ENCODE measurements around the gene HMGN3. TPM values are rescaled to one million over a fixed set of nuclear protein-coding genes. Genes with fewer than 3 reads are reported as not detected.

Gene HMGN3
- total and polyA plus RNA-seq, 2 of the 13 experiments (the other 11 are each of a cell fraction or from before 2014, with no cell fraction given) = 67.9 to 145 TPM

GRCh38 chr6:79157961-79158644 is 76.4 kb downstream of the HMGN3 start (continued):
- TF ChIP-seq, protein P1, sequence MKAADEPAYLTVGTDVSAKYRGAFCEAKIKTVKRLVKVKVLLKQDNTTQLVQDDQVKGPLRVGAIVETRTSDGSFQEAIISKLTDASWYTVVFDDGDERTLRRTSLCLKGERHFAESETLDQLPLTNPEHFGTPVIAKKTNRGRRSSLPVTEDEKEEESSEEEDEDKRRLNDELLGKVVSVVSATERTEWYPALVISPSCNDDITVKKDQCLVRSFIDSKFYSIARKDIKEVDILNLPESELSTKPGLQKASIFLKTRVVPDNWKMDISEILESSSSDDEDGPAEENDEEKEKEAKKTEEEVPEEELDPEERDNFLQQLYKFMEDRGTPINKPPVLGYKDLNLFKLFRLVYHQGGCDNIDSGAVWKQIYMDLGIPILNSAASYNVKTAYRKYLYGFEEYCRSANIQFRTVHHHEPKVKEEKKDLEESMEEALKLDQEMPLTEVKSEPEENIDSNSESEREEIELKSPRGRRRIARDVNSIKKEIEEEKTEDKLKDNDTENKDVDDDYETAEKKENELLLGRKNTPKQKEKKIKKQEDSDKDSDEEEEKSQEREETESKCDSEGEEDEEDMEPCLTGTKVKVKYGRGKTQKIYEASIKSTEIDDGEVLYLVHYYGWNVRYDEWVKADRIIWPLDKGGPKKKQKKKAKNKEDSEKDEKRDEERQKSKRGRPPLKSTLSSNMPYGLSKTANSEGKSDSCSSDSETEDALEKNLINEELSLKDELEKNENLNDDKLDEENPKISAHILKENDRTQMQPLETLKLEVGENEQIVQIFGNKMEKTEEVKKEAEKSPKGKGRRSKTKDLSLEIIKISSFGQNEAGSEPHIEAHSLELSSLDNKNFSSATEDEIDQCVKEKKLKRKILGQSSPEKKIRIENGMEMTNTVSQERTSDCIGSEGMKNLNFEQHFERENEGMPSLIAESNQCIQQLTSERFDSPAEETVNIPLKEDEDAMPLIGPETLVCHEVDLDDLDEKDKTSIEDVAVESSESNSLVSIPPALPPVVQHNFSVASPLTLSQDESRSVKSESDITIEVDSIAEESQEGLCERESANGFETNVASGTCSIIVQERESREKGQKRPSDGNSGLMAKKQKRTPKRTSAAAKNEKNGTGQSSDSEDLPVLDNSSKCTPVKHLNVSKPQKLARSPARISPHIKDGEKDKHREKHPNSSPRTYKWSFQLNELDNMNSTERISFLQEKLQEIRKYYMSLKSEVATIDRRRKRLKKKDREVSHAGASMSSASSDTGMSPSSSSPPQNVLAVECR (CRISPR knock-in tag; IDR thresholded peaks at IDR 0.05; ENCODE audit: borderline replicate concordance) = no peak
- TF ChIP-seq ISL2 (CRISPR knock-in tag; IDR thresholded peaks at IDR 0.05) = peak; percentile 58
- TF ChIP-seq ZNF512 (CRISPR knock-in tag; IDR thresholded peaks at IDR 0.05) = no peak
- no peak for TF ChIP-seq SP2 (CRISPR knock-in tag; IDR thresholded peaks at IDR 0.05)
- TF ChIP-seq ERF (CRISPR knock-in tag; IDR thresholded peaks at IDR 0.05) = 0 out of 2 replicates have a peak, but pooled peaks have one; percentile 44
- no peak for TF ChIP-seq PCBP1 (IDR thresholded peaks at IDR 0.05; ENCODE audit: borderline replicate concordance, low read depth, low read length)
- TF ChIP-seq ARID3A (IDR thresholded peaks at IDR 0.05; ENCODE audit: low read depth, low read length) = peak; percentile 53; the same call in 1 of the 2 replicates
- no peak for TF ChIP-seq LCORL (IDR thresholded peaks at IDR 0.05)
- no peak for TF ChIP-seq LCORL (CRISPR knock-in tag; IDR thresholded peaks at IDR 0.05)
- no peak for TF ChIP-seq YEATS4 (CRISPR knock-in tag; IDR thresholded peaks at IDR 0.05; ENCODE audit: borderline replicate concordance)
- no peak for TF ChIP-seq KLF9 (CRISPR knock-in tag; IDR thresholded peaks at IDR 0.05; ENCODE audit: low read depth)
- peak; percentile 89 for TF ChIP-seq FOXA3 (CRISPR knock-in tag; IDR thresholded peaks at IDR 0.05)
- no peak for TF ChIP-seq ZNF451 (CRISPR knock-in tag; IDR thresholded peaks at IDR 0.05)
- no peak for TF ChIP-seq SP140L (CRISPR knock-in tag; IDR thresholded peaks at IDR 0.05; ENCODE audit: borderline replicate concordance)
- no peak for TF ChIP-seq ZNF547 (CRISPR knock-in tag; IDR thresholded peaks at IDR 0.05)
- TF ChIP-seq NR2F2 (IDR thresholded peaks at IDR 0.05; ENCODE audit: borderline replicate concordance, low read depth) = 0 out of 2 replicates have a peak, but pooled peaks have one; percentile 11
- no peak for TF ChIP-seq ATAD3A (CRISPR knock-in tag; IDR thresholded peaks at IDR 0.05)
- TF ChIP-seq ZNF567 (CRISPR knock-in tag; IDR thresholded peaks at IDR 0.05; ENCODE audit: borderline replicate concordance) = no peak
- no peak for TF ChIP-seq YY1 (IDR thresholded peaks at IDR 0.05; ENCODE audit: insufficient read depth, insufficient replicate concordance, low read depth, low read length)
- TF ChIP-seq HBP1 (CRISPR knock-in tag; IDR thresholded peaks at IDR 0.05; ENCODE audit: low read depth) = no peak; the same call in 1 of the 2 replicates
- TF ChIP-seq, protein P2, sequence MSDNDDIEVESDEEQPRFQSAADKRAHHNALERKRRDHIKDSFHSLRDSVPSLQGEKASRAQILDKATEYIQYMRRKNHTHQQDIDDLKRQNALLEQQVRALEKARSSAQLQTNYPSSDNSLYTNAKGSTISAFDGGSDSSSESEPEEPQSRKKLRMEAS (IDR thresholded peaks at IDR 0.05) = no peak
- no peak for TF ChIP-seq ZNF496 (CRISPR knock-in tag; IDR thresholded peaks at IDR 0.05; ENCODE audit: insufficient replicate concordance)

All from HepG2 (cell line).